ENCODE data around the gene ZFPL1. TPM values are rescaled to one million over a fixed set of nuclear protein-coding genes. Genes with fewer than 3 reads are reported as not detected.

Gene ZFPL1
- total RNA-seq, 4 donors from 2014 or later = 26.3 to 43.9 (median 33.3) TPM

DNA sequence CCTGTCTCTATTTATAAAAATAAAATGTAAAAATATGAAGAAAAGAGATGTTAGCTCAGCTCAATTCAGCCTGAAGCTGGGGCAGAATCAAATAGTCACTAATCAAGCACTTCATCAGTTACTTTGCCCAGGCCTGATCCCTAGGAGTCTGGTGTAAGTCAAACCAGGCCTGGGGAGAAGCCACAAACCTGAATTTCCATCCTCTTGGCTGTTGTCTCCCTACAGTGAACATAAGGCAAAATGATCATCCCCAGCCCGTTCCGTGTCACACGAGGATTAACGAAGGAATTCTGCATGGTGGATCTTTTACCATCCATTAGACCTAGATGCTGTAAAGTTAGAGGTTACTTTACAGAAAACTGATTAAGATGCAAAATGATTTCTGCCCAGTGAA lies 19.2 kb upstream of the ZFPL1 start:
- H3K9me3 ChIP-seq = no peaks in the 10 kb centered on the region
- no peak overlapping the region for H3K4me3 ChIP-seq
- H3K27ac ChIP-seq = no peak overlapping the region
- no peak for ATAC-seq
- H3K4me1 ChIP-seq = no peaks in the 10 kb centered on the region
- H3K27me3 ChIP-seq = no peaks in the 10 kb centered on the region
- WGBS, 2 donors (ENCODE audit: low coverage in 1 of 2) = 73% methylated on average over 4 of the region's 4 CpGs; no CpG with 5 or more reads in 1 of the 2 donors
- TF ChIP-seq EP300 (IDR thresholded peaks at IDR 0.05) = no peak
- TF ChIP-seq POLR2A (IDR thresholded peaks at IDR 0.05) = no peak
- TF ChIP-seq, protein P1, sequence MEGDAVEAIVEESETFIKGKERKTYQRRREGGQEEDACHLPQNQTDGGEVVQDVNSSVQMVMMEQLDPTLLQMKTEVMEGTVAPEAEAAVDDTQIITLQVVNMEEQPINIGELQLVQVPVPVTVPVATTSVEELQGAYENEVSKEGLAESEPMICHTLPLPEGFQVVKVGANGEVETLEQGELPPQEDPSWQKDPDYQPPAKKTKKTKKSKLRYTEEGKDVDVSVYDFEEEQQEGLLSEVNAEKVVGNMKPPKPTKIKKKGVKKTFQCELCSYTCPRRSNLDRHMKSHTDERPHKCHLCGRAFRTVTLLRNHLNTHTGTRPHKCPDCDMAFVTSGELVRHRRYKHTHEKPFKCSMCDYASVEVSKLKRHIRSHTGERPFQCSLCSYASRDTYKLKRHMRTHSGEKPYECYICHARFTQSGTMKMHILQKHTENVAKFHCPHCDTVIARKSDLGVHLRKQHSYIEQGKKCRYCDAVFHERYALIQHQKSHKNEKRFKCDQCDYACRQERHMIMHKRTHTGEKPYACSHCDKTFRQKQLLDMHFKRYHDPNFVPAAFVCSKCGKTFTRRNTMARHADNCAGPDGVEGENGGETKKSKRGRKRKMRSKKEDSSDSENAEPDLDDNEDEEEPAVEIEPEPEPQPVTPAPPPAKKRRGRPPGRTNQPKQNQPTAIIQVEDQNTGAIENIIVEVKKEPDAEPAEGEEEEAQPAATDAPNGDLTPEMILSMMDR (IDR thresholded peaks at IDR 0.05) = no peak
- TF ChIP-seq POLR2AphosphoS5 (IDR thresholded peaks at IDR 0.05) = no peak
- no peaks in the 10 kb centered on the region for H3K36me3 ChIP-seq

DNA sequence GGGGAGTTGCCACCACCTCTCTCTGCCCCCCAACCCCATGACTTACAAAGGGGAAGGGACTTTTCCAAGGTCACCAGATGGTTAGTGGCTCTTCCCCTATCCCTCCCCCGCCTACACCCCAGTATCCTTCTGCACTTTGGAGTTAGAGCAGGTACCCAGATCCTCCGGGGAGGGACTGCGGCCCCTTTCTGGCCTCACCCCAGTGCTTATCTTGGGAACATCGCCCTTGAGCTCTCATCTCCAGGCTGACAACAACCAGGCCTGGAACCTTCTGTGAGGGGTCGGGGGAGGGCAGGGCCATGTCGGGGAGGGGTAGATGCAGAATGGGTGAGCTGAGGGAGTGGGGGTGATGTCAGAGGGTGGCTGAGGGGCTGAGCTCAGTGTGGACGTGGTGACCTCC lies 18.2 kb upstream of the ZFPL1 start:
- TF ChIP-seq, protein P1 (IDR thresholded peaks at IDR 0.05) = no peak
- no peak for TF ChIP-seq POLR2A (IDR thresholded peaks at IDR 0.05)
- TF ChIP-seq EP300 (IDR thresholded peaks at IDR 0.05) = no peak
- TF ChIP-seq POLR2AphosphoS5 (IDR thresholded peaks at IDR 0.05) = no peak
- Histone ChIP-seq H3K27me3 (no peaks in the 10 kb centered on the region), H3K9me3 (no peaks in the 10 kb centered on the region), H3K27ac (no peak overlapping the region), H3K36me3 (no peaks in the 10 kb centered on the region), H3K4me1 (no peaks in the 10 kb centered on the region), H3K4me3 (no peak overlapping the region)
- no CpG with 5 or more reads among the region's 7 CpGs for WGBS, 2 donors (ENCODE audit: low coverage in 1 of 2)
- ATAC-seq = no peak

DNA sequence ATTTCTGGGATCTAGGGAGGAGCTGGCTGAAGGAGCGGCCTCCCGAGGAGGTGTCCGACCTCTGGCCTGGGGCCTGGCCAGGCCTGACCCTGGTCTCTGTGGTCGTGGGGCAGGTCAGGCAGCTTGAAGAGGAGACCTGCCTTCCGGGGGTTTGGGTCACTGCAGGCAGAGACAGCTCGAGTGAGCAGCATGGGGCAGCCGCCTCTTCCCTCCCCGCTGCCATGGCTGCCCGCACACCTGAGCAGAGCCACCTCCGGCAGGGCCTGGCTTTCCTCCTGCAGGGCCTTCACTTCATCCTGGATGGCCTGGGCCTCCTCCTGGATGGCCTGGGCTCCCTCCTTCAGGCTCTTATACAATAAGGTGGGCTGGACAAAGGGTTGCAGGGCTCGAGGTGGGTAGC lies 17.7 kb upstream of the ZFPL1 start:
- no peaks in the 10 kb centered on the region for H3K9me3 ChIP-seq
- TF ChIP-seq POLR2AphosphoS5 (IDR thresholded peaks at IDR 0.05) (no peak), EP300 (IDR thresholded peaks at IDR 0.05) (no peak), POLR2A (IDR thresholded peaks at IDR 0.05) (no peak)
- TF ChIP-seq, protein P1 (IDR thresholded peaks at IDR 0.05) = no peak
- no peaks in the 10 kb centered on the region for H3K36me3 ChIP-seq
- no peak overlapping the region for H3K27ac ChIP-seq
- no peaks in the 10 kb centered on the region for H3K4me1 ChIP-seq
- no peak for ATAC-seq
- H3K27me3 ChIP-seq = no peaks in the 10 kb centered on the region
- no CpG with 5 or more reads among the region's 11 CpGs for WGBS, 2 donors (ENCODE audit: low coverage in 1 of 2)
- no peak overlapping the region for H3K4me3 ChIP-seq

DNA sequence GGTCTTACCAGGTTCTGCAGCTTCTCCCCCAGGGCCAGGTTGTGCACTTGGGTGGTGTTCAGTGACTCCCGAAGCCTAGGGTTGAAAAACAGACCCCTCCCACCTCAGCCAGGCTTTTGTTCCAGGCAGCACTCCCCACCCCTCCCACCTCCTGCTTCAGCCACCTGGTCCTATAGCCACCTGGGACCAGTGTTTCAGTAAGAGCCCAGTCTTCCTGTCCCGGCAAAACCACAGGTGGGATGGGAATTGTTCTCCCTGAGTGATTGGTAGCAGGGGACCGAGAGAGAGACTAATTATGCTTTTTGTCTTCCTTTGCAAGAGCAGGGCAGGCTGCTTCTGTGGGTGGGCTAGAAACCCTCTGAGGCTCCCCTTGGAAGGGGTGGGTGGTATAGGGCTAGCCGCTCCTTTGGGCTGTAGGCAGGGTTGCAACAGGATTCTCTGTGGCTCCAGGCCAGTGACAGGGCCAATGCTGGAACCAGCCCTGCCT lies 17.2 kb upstream of the ZFPL1 start:
- 17% methylated on average over 1 of the region's 4 CpGs; no CpG with 5 or more reads in 1 of the 2 donors for WGBS, 2 donors (ENCODE audit: low coverage in 1 of 2)
- TF ChIP-seq, protein P1 (IDR thresholded peaks at IDR 0.05) = no peak
- TF ChIP-seq POLR2A (IDR thresholded peaks at IDR 0.05) (no peak), POLR2AphosphoS5 (IDR thresholded peaks at IDR 0.05) (no peak), EP300 (IDR thresholded peaks at IDR 0.05) (no peak)
- no peaks in the 10 kb centered on the region for H3K4me1 ChIP-seq

DNA sequence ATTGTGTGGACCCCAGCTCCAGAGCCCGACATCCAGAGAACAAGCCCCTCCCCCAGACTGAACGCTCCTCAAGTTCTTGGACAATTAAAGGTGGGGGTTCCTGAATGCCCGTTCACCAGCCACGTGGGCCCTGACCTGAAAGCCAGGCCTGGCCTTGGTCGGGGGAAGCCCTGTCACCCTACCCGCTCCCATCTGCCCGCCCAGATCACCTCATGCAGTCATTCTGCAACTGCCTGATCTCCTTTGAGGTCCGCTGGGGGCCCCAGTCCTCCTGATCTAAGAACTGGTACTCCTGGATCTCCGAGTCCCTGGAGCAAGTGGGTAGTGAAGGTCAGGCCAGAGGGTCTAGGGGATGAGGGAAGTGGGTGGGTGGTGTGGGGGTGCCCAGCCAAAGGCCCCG lies 16.6 kb upstream of the ZFPL1 start:
- Histone ChIP-seq H3K27me3 (no peaks in the 10 kb centered on the region), H3K27ac (no peak overlapping the region), H3K9me3 (no peaks in the 10 kb centered on the region), H3K36me3 (no peaks in the 10 kb centered on the region), H3K4me3 (no peak overlapping the region), H3K4me1 (no peaks in the 10 kb centered on the region)
- TF ChIP-seq, protein P1 (IDR thresholded peaks at IDR 0.05) = no peak
- TF ChIP-seq EP300 (IDR thresholded peaks at IDR 0.05) (no peak), POLR2AphosphoS5 (IDR thresholded peaks at IDR 0.05) (no peak), POLR2A (IDR thresholded peaks at IDR 0.05) (no peak)
- 60% methylated on average over 3 of the region's 10 CpGs; no CpG with 5 or more reads in 1 of the 2 donors for WGBS, 2 donors (ENCODE audit: low coverage in 1 of 2)
- no peak for ATAC-seq

More for the DNA sequence above, 17.2 kb upstream of the ZFPL1 start:
- no peak overlapping the region for H3K4me3 ChIP-seq
- no peaks in the 10 kb centered on the region for H3K27me3 ChIP-seq
- ATAC-seq = no peak
- H3K27ac ChIP-seq = no peak overlapping the region
- no peaks in the 10 kb centered on the region for H3K36me3 ChIP-seq
- no peaks in the 10 kb centered on the region for H3K9me3 ChIP-seq

Data from gastroesophageal sphincter (tissue), 4 donors.